Kidney tubule cell (primary cell): ENCODE measurements around the gene LIMD2.
"Not testable (repeated sequence)": the region's sequence is repeated elsewhere in the genome, so short reads cannot be mapped to it uniquely, and the experiment has no call there.

Experiments
- DNase-seq: peaks from one replicate; pipeline ENCODE4 v3.0.0-alpha.2; 2018; ENCODE audit warnings: low spot score

Gene LIMD2

GRCh38 chr17:63699638-63700527, at the start of gene LIMD2:
LIMD2 (minus strand) TSS chr17:63700125; CDS start chr17:63699298, 827 bp downstream.
- DNase-seq, result peak; percentile 52

- DNase-seq, result peak; percentile 99
Measured at GRCh38 chr17:63741408-63742173, 41.7 kb upstream of the LIMD2 start, which contains the start of gene STRADA. STRADA (minus strand) TSS chr17:63741799; CDS start chr17:63728369, 13,430 bp downstream.

- DNase-seq, result no peak
Measured at GRCh38 chr17:63741143-63741407, 41.1 kb upstream of the LIMD2 start.

GRCh38 chr17:63740464-63741142, 40.7 kb upstream of the LIMD2 start:
- DNase-seq, result peak; percentile 27

GRCh38 chr17:63735691-63736090, 35.8 kb upstream of the LIMD2 start:
- DNase-seq, result no peak

- no peak for DNase-seq
Measured at GRCh38 chr17:63722403-63722802, 22.5 kb upstream of the LIMD2 start.

GRCh38 chr17:63720194-63720593, 20.3 kb upstream of the LIMD2 start:
- DNase-seq, result not testable (repeated sequence)

- no peak for DNase-seq
Measured at GRCh38 chr17:63718988-63719387, 19.1 kb upstream of the LIMD2 start.

GRCh38 chr17:63716426-63716825, 16.5 kb upstream of the LIMD2 start:
- no peak for DNase-seq

- no peak for DNase-seq
Measured at GRCh38 chr17:63714550-63715277, 14.8 kb upstream of the LIMD2 start.

- DNase-seq, result no peak
Measured at GRCh38 chr17:63709110-63709509, 9.2 kb upstream of the LIMD2 start.

GRCh38 chr17:63707151-63707550, 7.2 kb upstream of the LIMD2 start:
- no peak for DNase-seq

- DNase-seq, result no peak
Measured at GRCh38 chr17:63706336-63707082, 6.6 kb upstream of the LIMD2 start.

GRCh38 chr17:63705657-63706056, 5.7 kb upstream of the LIMD2 start:
- no peak for DNase-seq

GRCh38 chr17:63704836-63705235, 4.9 kb upstream of the LIMD2 start:
- no peak for DNase-seq

- no peak for DNase-seq
Measured at GRCh38 chr17:63704259-63704576, 4.3 kb upstream of the LIMD2 start.

- DNase-seq, result no peak
Measured at GRCh38 chr17:63703556-63704258, 3.8 kb upstream of the LIMD2 start.

- no peak for DNase-seq
Measured at GRCh38 chr17:63703029-63703428, 3.1 kb upstream of the LIMD2 start.

GRCh38 chr17:63702721-63703015, 2.7 kb upstream of the LIMD2 start:
- DNase-seq, result no peak

- no peak for DNase-seq
Measured at GRCh38 chr17:63701868-63702720, 2.2 kb upstream of the LIMD2 start.
